Esophagus squamous epithelium (tissue), 4 donors: ENCODE data around the gene KIAA2012.

Experiments
- POLR2A ChIP-seq, 4 donors: fragments of 450-650 bp; IDR thresholded peaks; one replicate each; pipeline ENCODE4 v1.6.1; 2017; ENCODE audit warnings: antibody characterized with exemption in 4 of 4, mild to moderate bottlenecking in 4 of 4, moderate library complexity in 3 of 4
- TF ChIP-seq, protein P1 (sequence below), 6 experiments: fragments of 450-650 bp in 4 of 6; fragments of 200-600 bp in 2 of 6; sonication (generic) in 2 of 6; IDR thresholded peaks; one replicate each; pipeline ENCODE4 v1.5.1; 2016 to 2019; ENCODE audit warnings: antibody characterized with exemption in 6 of 6, mild to moderate bottlenecking in 4 of 6, moderate library complexity in 4 of 6

DNA sequence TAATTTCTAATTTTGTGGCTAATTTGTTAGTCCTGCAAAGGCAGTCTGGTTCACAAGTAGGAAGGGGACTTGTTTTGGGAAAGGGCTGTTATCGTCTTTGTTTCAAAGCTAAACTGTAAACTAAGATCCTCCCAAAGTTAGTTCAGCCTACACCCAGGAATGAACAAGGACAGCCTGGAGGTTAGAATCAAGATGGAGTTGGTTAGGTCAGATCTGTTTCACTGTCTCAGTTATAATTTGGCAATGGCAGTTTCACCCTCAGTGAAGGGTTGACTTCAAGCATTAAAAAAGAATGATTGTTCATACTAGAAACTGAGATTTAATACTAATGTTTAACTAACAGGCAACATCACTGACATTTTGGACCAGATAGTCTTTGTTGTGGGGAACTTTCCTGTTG, 69.5 kb downstream of the KIAA2012 start:
- TF ChIP-seq, protein P1, sequence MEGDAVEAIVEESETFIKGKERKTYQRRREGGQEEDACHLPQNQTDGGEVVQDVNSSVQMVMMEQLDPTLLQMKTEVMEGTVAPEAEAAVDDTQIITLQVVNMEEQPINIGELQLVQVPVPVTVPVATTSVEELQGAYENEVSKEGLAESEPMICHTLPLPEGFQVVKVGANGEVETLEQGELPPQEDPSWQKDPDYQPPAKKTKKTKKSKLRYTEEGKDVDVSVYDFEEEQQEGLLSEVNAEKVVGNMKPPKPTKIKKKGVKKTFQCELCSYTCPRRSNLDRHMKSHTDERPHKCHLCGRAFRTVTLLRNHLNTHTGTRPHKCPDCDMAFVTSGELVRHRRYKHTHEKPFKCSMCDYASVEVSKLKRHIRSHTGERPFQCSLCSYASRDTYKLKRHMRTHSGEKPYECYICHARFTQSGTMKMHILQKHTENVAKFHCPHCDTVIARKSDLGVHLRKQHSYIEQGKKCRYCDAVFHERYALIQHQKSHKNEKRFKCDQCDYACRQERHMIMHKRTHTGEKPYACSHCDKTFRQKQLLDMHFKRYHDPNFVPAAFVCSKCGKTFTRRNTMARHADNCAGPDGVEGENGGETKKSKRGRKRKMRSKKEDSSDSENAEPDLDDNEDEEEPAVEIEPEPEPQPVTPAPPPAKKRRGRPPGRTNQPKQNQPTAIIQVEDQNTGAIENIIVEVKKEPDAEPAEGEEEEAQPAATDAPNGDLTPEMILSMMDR (IDR thresholded peaks at IDR 0.05), result no peak
- no peak for TF ChIP-seq POLR2A (IDR thresholded peaks at IDR 0.05)
